Measurements from ENCODE around the gene HPSE2. TPM values are rescaled to one million over a fixed set of nuclear protein-coding genes. Genes with fewer than 3 reads are reported as not detected.

HPSE2 gene
- total and polyA plus RNA-seq, 2 of the 8 experiments (the other 6 are each of a cell fraction or from before 2014, with no cell fraction given), result 0.41 to 0.58 TPM

- ChIA-PET POLR2A (ENCODE audit: partially characterized antibody) (no interaction called here), CTCF (ENCODE audit: partially characterized antibody) (interaction anchor here (1.1 kb wide), 1 partner anchor 80 kb away, joined by 3 read pairs; no protein-coding TSS in a partner anchor)
- no peak overlapping the region for H2BK12ac ChIP-seq (ENCODE audit: low read depth, low read length)
- no peaks in the 10 kb centered on the region for H3K23me2 ChIP-seq (ENCODE audit: low read depth, low read length)
- H4K5ac ChIP-seq (ENCODE audit: insufficient read length, low read depth, low read length), result no peak overlapping the region
- H3K4me1 ChIP-seq (replicated peaks in 1 of 4; ENCODE audit: control insufficient read depth in 3 of 4, insufficient read depth in 4 of 4, low read length in 3 of 4), result no peaks in the 10 kb centered on the region
- H3K14ac ChIP-seq (ENCODE audit: insufficient read length), result no peak overlapping the region
- no peak overlapping the region for H3K23ac ChIP-seq (ENCODE audit: insufficient read length)
- no peaks in the 10 kb centered on the region for H3K79me2 ChIP-seq (ENCODE audit: control insufficient read depth in 1 of 2, insufficient read depth in 2 of 2, low read length in 2 of 2)
- H3K9me3 ChIP-seq (ENCODE audit: insufficient read depth in 2 of 2, low read depth in 1 of 2, low read length in 1 of 2), result no peaks in the 10 kb centered on the region; a peak in 1 of 4 replicates
- H3K36me3 ChIP-seq (ENCODE audit: control insufficient read depth in 2 of 4, insufficient read depth in 4 of 4, low read length in 3 of 4), result no peaks in the 10 kb centered on the region; a peak in 1 of 8 replicates
- H3K4me3 ChIP-seq (ENCODE audit: extremely low read depth in 1 of 4, insufficient read depth in 2 of 4, low read depth in 3 of 4, low read length in 4 of 4), result no peak overlapping the region
- H3K9ac ChIP-seq (replicated peaks in 1 of 4; ENCODE audit: extremely low read depth in 1 of 4, low read depth in 3 of 4, low read length in 3 of 4), result no peak overlapping the region
- no peak overlapping the region for H4K91ac ChIP-seq (replicated peaks; ENCODE audit: insufficient read length, low read length)
- no peak overlapping the region for H2AK5ac ChIP-seq (ENCODE audit: low read depth, low read length)
- no peak overlapping the region for H2BK20ac ChIP-seq (ENCODE audit: low read length)
- no peak overlapping the region for H3K18ac ChIP-seq (ENCODE audit: extremely low read depth, low read length)
- no peaks in the 10 kb centered on the region for H4K20me1 ChIP-seq (replicated peaks in 1 of 2; ENCODE audit: control insufficient read depth in 1 of 2, insufficient read depth in 2 of 2, low read length in 2 of 2)
- no peaks in the 10 kb centered on the region for H3K27me3 ChIP-seq (replicated peaks in 1 of 4; ENCODE audit: control insufficient read depth in 3 of 4, extremely low read depth in 1 of 4, insufficient read depth in 3 of 4, low read length in 3 of 4)
- DNase-seq (ENCODE audit: low read depth in 1 of 2, low spot score in 2 of 2) (no peak), FAIRE-seq (no peak)
- H3K4me2 ChIP-seq (ENCODE audit: insufficient read depth in 1 of 2, low read depth in 2 of 2, low read length in 2 of 2), result no peak overlapping the region
- no peak overlapping the region for H3K27ac ChIP-seq (ENCODE audit: low read depth, low read length)
- no peak overlapping the region for H3K56ac ChIP-seq (replicated peaks; ENCODE audit: insufficient read length, low read depth, low read length)
- no peak overlapping the region for H3K4ac ChIP-seq (replicated peaks; ENCODE audit: insufficient read length, low read depth, low read length)
- no peak overlapping the region for H2BK120ac ChIP-seq (replicated peaks; ENCODE audit: low read depth, low read length)
- H2AFZ ChIP-seq (ENCODE audit: low read length), result no peak overlapping the region
- H3K79me1 ChIP-seq (ENCODE audit: low read depth, low read length), result no peaks in the 10 kb centered on the region
- H4K8ac ChIP-seq (ENCODE audit: extremely low read depth, insufficient read depth, low read length), result no peak overlapping the region
- H2BK5ac ChIP-seq (ENCODE audit: low read depth, low read length), result no peak overlapping the region
- 88% methylated on average over 2 of the region's 2 CpGs; no CpG with 5 or more reads in 1 of the 2 experiments for WGBS, 2 experiments (ENCODE audit: extremely low coverage in 1 of 2, insufficient coverage in 1 of 2, insufficient read length in 1 of 2, insufficient replicate concordance in 2 of 2, low coverage in 1 of 2, low lambda C conversion rate in 2 of 2, missing lambda C conversion rate in 1 of 2)
- H2BK15ac ChIP-seq (ENCODE audit: low read length), result no peak overlapping the region
- TF ChIP-seq FOSL1 (IDR thresholded peaks at IDR 0.05; ENCODE audit: insufficient read depth, low read depth, low read length) (no peak), HDAC2 (IDR thresholded peaks at IDR 0.05; ENCODE audit: borderline replicate concordance in 1 of 2, low read depth in 2 of 2, low read length in 2 of 2) (no peak), MAFK (IDR thresholded peaks at IDR 0.05; ENCODE audit: low read depth, low read length) (no peak), SP2 (IDR thresholded peaks at IDR 0.05; ENCODE audit: low read length) (no peak), TCF12 (IDR thresholded peaks at IDR 0.05; ENCODE audit: low read depth, low read length) (no peak), BRCA1 (IDR thresholded peaks at IDR 0.05; ENCODE audit: low read depth, low read length) (no peak), POLR2A (IDR thresholded peaks at IDR 0.05; ENCODE audit: control extremely low read depth in 1 of 2, low read depth in 2 of 2, low read length in 2 of 2) (no peak), EZH2 (IDR thresholded peaks at IDR 0.05; ENCODE audit: low read depth, low read length, severe bottlenecking) (no peak), BCL11A (IDR thresholded peaks at IDR 0.05; ENCODE audit: low read depth in 2 of 2, low read length in 2 of 2) (no peak), CEBPB (IDR thresholded peaks at IDR 0.05; ENCODE audit: low read depth, low read length) (no peak), CHD2 (IDR thresholded peaks at IDR 0.05; ENCODE audit: low read length) (no peak)
- TF ChIP-seq, protein P1, sequence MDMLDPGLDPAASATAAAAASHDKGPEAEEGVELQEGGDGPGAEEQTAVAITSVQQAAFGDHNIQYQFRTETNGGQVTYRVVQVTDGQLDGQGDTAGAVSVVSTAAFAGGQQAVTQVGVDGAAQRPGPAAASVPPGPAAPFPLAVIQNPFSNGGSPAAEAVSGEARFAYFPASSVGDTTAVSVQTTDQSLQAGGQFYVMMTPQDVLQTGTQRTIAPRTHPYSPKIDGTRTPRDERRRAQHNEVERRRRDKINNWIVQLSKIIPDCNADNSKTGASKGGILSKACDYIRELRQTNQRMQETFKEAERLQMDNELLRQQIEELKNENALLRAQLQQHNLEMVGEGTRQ (IDR thresholded peaks at IDR 0.05; ENCODE audit: low read length), result no peak
- TF ChIP-seq, protein P2, sequence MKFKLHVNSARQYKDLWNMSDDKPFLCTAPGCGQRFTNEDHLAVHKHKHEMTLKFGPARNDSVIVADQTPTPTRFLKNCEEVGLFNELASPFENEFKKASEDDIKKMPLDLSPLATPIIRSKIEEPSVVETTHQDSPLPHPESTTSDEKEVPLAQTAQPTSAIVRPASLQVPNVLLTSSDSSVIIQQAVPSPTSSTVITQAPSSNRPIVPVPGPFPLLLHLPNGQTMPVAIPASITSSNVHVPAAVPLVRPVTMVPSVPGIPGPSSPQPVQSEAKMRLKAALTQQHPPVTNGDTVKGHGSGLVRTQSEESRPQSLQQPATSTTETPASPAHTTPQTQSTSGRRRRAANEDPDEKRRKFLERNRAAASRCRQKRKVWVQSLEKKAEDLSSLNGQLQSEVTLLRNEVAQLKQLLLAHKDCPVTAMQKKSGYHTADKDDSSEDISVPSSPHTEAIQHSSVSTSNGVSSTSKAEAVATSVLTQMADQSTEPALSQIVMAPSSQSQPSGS (IDR thresholded peaks at IDR 0.05; ENCODE audit: low read length), result no peak
Measured at GRCh38 chr10:98596404-98596803, 639.2 kb downstream of the HPSE2 start.

Measured in H1 (cell line).